GM20000 (cell line): ENCODE results near the gene MACC1.

ENCODE experiments used
- DNase-seq: peaks from one replicate; pipeline ENCODE4 v3.0.0; 2012; ENCODE audit warnings: low spot score
- TF ChIP-seq, protein P1 (sequence below): IDR thresholded peaks from 2 replicates; pipeline ENCODE4 v1.5.1; 2012; ENCODE audit warnings: mild to moderate bottlenecking, control low read depth; ENCODE audit errors: extremely low read depth, missing control alignments

The MACC1 gene

GRCh38 chr7:20229081-20229480, 11.9 kb upstream of the MACC1 start:
- TF ChIP-seq, protein P1, sequence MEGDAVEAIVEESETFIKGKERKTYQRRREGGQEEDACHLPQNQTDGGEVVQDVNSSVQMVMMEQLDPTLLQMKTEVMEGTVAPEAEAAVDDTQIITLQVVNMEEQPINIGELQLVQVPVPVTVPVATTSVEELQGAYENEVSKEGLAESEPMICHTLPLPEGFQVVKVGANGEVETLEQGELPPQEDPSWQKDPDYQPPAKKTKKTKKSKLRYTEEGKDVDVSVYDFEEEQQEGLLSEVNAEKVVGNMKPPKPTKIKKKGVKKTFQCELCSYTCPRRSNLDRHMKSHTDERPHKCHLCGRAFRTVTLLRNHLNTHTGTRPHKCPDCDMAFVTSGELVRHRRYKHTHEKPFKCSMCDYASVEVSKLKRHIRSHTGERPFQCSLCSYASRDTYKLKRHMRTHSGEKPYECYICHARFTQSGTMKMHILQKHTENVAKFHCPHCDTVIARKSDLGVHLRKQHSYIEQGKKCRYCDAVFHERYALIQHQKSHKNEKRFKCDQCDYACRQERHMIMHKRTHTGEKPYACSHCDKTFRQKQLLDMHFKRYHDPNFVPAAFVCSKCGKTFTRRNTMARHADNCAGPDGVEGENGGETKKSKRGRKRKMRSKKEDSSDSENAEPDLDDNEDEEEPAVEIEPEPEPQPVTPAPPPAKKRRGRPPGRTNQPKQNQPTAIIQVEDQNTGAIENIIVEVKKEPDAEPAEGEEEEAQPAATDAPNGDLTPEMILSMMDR, result no peak
- DNase-seq, result no peak

DNA sequence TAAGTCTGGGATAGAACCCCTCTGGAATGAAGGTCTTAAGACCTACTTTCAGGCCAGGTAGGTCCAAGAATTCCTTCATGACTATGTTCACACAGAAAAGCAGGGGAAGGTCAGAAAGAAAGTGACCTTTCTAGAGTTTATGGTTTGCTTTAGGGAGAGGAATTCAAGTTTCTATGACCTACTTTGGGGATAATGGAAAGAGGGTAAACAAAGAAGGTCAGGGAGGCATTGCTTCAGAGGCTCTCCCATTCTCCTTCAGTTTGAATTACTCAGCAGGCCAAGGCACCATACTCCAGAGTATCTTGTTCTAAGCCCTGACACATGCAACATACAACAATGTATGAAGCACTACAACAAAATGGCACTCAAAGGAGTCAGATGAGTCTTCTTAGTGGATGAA, 11.5 kb upstream of the MACC1 start:
- TF ChIP-seq, protein P1, result no peak

GRCh38 chr7:20227291-20227795, 10.2 kb upstream of the MACC1 start:
- TF ChIP-seq, protein P1, result no peak
- no peak for DNase-seq

More for the DNA sequence above, 11.5 kb upstream of the MACC1 start:
- no peak for DNase-seq

DNA sequence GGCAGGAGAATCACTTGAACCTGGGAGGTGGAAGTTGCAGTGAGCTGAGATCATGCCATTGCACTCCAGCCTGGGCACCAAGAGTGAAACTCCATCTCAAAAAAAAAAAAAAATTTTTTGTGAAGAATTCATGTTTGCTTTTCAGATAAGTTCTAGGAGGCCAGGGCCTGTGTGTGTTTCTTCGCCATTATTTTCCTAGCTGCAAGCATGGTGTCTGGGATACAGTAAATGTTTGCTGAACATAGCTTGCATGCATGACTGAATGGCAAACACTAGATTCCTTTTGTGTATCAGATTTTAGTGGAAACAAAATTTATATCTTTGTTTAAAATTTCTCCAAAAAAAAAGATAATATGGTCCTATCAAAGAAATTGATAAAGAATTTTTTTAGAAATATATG, 9.7 kb upstream of the MACC1 start:
- TF ChIP-seq, protein P1, result no peak

DNA sequence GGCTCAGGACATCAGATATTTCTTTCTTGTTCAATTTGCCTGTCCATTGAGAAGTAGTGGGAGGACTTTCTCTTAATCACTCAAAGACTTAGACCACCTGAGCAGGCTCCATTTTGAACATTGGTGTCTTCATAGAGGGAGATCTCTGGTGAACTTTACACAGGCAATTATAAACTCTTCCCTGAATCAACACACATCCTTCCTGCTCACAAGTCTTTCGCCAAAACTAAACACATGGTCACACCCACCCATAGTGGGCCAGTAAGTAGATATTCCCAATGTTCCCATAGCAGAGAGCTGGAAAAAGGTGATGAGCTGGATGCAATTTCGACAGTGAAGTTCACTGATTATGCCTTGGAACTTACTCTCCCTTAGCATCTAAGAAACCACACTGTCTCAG, 8.2 kb upstream of the MACC1 start:
- TF ChIP-seq, protein P1, result no peak
- DNase-seq, result no peak

More for the DNA sequence above, 9.7 kb upstream of the MACC1 start:
- DNase-seq, result no peak

- TF ChIP-seq, protein P1, result no peak
Measured at GRCh38 chr7:20224025-20224424, 6.8 kb upstream of the MACC1 start.

DNA sequence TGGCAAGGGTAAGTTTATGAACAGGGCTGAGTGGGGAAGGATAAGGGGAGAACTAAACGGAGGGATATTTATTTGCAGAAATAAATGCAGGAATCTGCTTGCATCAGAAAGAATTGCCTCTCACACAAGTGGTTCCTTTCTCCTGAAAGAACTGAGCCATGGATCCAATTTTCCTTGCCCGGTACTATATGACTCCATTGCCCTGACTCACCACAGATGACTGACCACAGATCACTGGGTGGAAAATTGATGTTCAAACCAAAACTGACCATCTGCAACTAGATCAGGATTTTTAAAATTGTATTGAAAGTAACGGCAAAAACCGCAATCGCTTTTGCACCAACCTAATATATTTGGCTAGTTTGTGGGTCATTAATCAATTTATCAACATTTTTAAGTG, 6.2 kb upstream of the MACC1 start:
- TF ChIP-seq, protein P1, result no peak
- DNase-seq, result no peak

More at GRCh38 chr7:20224025-20224424, 6.8 kb upstream of the MACC1 start:
- DNase-seq, result no peak
